ENCODE data around the gene CFAP99.
A peak's percentile ranks its signal among the peaks of the same experiment; 100 is the strongest.

Gene CFAP99

GRCh38 chr4:2437475-2438215 lies 18.9 kb downstream of the CFAP99 start:
- POLR2A ChIA-PET = no interaction called here
- DNase-seq (ENCODE audit: extremely low spot score) = no peak
- TF ChIP-seq CTCF (IDR thresholded peaks at IDR 0.05; ENCODE audit: control extremely low read depth, extremely low read depth, low read depth, missing control alignments) = no peak
- CTCF ChIA-PET = interaction anchor here (7.8 kb wide), 1 partner anchor 219 kb away, joined by 82 read pairs; no protein-coding TSS in a partner anchor

GRCh38 chr4:2438822-2439718 lies 20.3 kb downstream of the CFAP99 start:
- DNase-seq (ENCODE audit: extremely low spot score) = no peak
- no peak for TF ChIP-seq CTCF (IDR thresholded peaks at IDR 0.05; ENCODE audit: control extremely low read depth, extremely low read depth, low read depth, missing control alignments)
- CTCF ChIA-PET = interaction anchor here (1.2 to 7.8 kb wide), 2 partner anchors 215 to 220 kb away, joined by 3 to 82 read pairs; no protein-coding TSS in a partner anchor
- POLR2A ChIA-PET = no interaction called here

DNA sequence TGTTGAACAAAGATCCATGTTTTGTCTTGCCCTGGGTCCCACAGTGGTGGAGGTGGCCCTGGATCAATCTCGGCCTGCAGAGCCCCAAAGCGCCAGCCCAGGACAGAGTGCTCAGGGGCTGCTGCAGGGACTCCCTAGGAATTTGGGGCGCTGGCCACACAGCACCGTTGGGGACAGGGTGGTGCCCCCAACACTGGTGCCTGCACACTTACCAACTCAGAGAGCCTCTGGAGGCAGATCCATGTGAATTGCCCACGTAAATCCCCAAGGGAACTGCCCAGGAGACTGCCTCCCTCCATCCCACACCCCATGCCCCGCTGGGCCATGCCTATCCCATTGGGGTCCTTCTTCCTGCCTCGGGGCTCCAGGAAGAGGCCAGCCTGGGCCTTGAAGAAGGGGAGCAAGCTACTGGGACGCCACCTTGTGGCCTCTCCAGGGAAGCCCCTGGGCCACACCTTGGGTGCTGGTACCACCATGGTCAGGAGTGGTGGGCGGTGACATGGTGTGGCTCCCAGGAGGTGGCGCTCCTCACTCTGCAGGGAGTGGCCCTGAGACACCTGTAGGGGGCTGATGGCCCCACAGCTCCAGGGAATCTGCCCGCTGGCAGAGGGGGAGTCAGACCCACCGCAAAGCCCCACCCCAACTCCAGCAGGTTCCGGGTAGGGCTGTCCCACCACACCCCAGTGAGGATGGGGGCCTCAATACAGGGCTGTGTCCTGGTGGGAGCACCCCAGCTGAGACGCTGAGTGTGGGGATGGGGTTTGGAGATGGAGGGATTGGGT lies 22.8 kb downstream of the CFAP99 start:
- DNase-seq (ENCODE audit: extremely low spot score) = peak; percentile 92
- POLR2A ChIA-PET = no interaction called here
- CTCF ChIA-PET = interaction anchor here (0.6 to 7.8 kb wide), 25 partner anchors 8 to 516 kb away, joined by 3 to 82 read pairs (median 4); partner anchors contain the start of genes CFAP99, RNF4 and ZFYVE28
- peak; percentile 87 for TF ChIP-seq CTCF (IDR thresholded peaks at IDR 0.05; ENCODE audit: control extremely low read depth, extremely low read depth, low read depth, missing control alignments)

DNA sequence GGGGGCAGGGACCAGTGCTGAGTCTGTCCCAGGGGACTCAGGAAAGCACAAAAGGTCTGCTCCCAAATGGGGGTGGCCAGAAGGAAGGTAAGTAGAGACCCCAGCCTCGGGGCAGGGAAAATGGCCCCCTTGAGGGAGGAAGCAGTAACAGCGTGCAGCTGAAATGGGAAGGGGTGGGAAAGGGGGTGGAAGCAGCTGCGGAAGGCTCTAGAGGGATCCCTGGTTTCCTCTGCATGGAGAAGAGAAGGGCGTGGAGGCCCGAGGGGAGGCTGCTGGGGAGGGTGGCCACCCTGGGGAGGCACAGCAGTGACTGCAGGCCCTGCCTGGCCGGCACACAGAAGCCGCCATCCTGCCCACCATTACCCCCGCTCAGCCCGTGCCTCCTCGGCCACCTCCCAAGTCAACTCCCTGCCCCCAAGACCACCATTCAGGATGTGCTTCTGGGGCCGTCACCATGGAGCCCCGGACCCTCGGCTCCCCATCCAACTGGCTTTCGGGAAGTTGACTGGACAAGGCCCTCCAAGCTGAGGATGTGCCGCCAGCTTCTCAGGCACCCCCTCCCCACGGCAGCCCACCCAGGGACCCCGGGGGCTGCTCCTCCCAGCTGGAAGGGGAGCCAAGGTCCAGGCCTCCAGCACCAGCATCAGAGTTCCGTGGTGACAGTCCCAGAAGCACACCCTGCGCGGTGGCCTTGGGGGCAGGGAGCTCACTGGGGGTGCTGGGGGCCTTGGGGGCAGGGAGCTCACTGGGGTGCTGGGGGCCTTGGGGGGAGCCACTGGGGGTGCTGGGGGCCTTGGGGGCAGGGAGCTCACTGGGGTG lies 23.6 kb downstream of the CFAP99 start:
- TF ChIP-seq CTCF (IDR thresholded peaks at IDR 0.05; ENCODE audit: control extremely low read depth, extremely low read depth, low read depth, missing control alignments) = no peak
- ChIA-PET POLR2A (interaction anchor here (0.6 kb wide), 1 partner anchor 1092 kb away, joined by 8 read pairs; no protein-coding TSS in a partner anchor), CTCF (interaction anchor here (0.6 to 7.8 kb wide), 20 partner anchors 8 to 517 kb away, joined by 3 to 82 read pairs (median 4); partner anchors contain the start of gene RNF4)
- no peak for DNase-seq (ENCODE audit: extremely low spot score)

DNA sequence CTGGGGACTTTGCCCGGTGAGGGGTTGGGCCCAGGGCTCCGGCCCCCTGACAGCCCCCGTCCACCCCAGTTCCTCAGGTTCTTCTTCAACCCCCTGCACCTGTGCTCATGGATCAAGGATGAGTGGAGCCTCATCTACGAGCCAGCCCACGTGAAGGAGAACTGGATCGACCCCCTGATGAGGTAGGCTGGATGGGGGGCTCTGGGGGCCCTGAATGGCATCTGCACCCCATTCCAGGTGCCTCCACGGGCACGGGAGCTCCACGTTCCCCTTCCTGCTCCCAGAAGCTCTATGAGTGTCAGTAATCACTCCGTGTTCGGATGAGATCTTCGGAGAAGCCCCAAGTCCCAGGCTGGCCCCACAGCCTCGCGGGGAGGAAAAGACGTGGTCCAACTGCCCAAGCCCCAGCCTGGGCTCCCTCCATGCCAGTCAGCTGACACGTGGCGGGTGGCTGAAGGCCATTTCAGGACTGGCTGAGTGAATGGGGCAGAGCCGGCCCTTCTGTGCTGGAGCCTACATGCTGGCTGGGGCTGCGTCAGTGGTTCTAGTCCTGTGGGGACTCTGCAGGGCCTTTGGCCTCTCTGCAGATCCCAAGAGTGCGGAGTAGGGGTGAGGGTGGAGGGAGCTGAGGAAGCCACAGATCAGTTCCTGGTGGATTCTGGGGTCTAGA lies 24.4 kb downstream of the CFAP99 start:
- POLR2A ChIA-PET = interaction anchor here (0.6 kb wide), 1 partner anchor 1091 kb away, joined by 8 read pairs; no protein-coding TSS in a partner anchor
- CTCF ChIA-PET = interaction anchor here (0.7 to 7.8 kb wide), 5 partner anchors 15 to 224 kb away, joined by 3 to 82 read pairs (median 6); no protein-coding TSS in a partner anchor
- TF ChIP-seq CTCF (IDR thresholded peaks at IDR 0.05; ENCODE audit: control extremely low read depth, extremely low read depth, low read depth, missing control alignments) = no peak
- DNase-seq (ENCODE audit: extremely low spot score) = no peak
